HG03460 (cell line): Measurements from ENCODE around the gene SPDYE16.
"Not testable (repeated sequence)": the region's sequence is repeated elsewhere in the genome, so short reads cannot be mapped to it uniquely, and the experiment has no call there.

Experiments
- ATAC-seq: cut with Tn5 transposase; IDR thresholded peaks from one replicate; pipeline ENCODE4 v1.9.1; 2021; ENCODE audit not compliant: unreplicated experiment

The SPDYE16 gene

DNA sequence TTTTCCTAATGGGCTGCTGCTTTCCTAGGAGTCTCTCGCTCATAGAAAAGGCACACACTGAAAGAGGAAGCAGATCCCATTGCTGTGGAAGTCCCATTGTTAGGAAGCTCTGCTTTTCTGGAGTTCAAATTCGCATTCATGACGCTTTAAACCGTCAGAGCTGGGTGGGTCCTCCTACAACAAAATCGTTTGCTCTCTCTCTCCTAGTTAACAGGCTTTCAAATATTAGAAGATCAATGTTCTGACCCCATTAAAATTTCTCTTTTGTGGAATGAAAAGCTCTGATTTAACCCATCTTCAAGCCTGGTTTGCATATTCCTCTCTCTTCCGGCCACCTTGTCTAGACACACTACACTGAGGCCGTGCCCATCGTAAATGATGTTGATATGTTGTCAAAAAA lies at the start of gene SPDYE16:
Gene SPDYE16, minus strand, starts transcription at position 101 of the 400 bp plus-strand sequence. CDS start 1,838 bp downstream, outside the sequence.
- ATAC-seq: not testable (repeated sequence)

GRCh38 chr7:76592694-76593093 lies 49.6 kb upstream of the SPDYE16 start:
- ATAC-seq: not testable (repeated sequence)

GRCh38 chr7:76591602-76592304 lies 48.7 kb upstream of the SPDYE16 start:
- ATAC-seq: not testable (repeated sequence)

DNA sequence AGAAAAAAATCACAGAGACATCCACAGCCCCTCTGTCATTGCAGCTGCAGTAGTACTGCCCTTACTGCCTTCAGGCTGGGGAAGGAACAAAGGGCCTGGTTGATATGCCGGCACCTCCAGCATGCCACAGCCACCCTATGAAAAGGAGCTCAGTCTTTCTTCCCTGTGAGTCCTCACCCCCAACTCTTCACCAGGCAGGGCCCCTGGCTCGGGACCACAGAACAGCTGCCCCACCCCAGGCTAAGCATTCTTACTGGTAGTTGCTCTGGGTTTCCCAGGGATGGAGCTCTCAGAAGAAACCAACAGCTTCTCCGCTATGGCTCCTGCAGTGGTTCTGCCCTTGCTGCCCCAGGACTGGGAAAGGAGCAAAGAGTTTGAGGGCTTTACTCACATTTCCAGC lies 47.9 kb upstream of the SPDYE16 start:
- not testable (repeated sequence) for ATAC-seq

DNA sequence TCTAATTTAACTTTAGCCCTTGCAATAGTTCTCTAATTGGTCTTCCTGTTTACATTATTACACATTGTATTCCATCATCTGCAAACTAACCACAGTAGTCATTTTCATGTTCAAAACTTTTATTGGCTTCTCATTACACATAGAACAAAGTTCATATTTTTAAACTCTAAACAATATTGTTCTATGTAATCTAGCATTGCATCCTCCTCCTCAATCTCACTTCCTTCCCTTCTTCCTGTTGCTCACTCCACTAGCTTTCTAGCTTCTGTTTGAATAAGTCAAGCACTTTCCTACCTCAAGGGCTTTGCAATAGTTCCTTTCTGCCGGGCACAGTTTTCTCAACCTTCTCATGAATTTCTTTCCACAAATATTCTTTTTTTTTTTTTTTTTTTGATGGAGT lies 45.5 kb upstream of the SPDYE16 start:
- ATAC-seq: not testable (repeated sequence)

DNA sequence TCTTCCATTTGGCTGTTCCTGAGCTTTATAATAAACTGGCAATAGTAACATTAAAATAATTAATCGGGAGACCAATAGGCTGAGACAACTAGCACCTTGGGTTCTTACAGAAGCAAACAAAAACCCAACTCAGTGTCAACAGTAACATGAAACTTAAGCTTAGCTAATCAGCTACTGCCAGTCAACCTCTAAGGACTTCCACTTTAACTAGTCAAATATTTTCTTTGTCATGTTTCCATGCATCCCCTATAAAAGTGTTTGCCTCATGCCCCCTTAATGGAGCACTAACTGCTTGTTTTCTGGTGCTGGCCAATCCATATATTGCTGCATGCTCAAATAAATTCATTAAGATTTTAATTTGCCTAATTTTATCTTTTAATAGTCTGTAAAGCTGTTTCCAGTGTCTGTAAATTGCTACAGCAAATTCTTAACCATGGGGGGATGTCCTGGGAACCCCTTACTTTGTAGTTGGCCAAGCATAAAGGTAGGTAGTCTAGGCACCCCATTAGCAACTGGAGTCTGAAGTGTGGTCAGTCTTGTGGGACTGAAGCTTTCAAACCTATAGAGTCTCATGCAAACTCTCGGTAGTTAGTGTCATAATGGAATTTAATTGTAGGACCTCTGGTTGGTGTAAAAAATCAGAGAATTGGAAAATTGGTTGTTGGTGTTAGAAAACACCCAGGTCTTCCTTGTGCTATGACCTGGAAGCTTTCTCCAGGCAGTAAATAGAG lies 43.7 kb upstream of the SPDYE16 start:
- not testable (repeated sequence) for ATAC-seq

DNA sequence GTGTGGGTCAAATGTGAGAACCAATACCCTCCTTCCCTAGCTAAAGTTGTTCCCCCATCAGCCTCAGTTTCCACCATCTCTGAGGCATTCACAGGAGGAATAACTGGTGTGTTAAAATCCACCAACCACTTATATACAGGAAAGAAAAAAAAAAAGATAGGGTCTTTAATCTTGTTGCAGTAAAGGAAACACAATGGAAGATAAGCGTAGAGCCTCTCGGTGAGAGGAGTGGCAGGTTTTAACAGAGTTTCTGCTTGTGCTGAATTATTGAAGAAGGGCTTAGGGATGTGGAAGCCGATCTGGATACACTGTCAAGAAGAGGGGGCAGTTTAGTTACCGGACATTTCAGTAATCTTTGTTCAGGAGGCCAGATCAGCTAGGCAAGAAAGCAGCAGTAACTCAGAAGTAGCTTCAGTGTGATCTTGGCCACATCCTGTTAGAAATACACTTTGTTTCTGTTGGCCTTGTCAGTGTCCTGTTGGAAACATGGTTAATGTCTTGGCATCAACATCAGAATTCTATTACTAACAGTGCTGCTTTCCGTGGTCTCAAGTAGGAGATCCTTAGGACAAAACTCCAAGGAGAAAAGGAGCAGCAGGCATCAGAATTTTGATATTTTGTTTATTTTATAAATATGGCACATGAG lies 40.7 kb upstream of the SPDYE16 start:
- not testable (repeated sequence) for ATAC-seq

DNA sequence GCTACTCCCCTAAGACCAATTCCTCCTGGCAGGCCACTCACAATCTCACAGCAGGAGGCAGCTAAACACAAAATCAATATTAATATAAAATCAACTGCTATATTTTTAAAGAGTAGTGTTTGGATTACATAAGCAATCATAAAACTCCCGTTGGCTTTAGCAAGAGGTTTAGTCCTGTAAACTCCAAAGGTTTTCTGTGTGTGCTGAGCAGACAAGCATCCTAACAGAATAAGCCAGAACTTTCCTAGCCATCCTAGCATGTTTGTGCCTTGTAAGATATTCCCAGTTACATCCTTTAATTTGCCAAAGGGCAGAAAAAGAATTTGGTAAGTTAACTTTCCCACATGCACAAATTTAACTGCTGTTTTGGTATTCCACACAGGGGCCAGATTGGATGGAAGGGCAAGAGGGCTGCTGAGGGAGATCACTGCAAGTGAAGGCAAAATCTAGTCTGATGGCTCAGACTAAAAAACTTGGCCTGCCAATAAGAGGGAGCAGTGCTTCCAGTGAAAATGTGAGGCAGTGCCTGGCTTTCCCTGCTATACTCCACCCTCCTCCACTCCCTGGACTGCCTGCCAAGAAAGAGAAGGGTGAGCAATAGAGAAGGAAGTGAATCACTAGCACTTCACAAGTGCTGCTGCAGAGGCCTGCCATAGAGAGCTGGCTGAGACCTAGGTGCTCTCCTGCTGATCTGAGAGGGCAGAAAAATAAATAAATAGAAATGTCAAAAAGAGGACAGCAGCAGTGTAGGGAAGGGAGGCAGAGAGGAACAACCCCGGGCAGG lies 39.9 kb upstream of the SPDYE16 start:
- ATAC-seq: not testable (repeated sequence)

DNA sequence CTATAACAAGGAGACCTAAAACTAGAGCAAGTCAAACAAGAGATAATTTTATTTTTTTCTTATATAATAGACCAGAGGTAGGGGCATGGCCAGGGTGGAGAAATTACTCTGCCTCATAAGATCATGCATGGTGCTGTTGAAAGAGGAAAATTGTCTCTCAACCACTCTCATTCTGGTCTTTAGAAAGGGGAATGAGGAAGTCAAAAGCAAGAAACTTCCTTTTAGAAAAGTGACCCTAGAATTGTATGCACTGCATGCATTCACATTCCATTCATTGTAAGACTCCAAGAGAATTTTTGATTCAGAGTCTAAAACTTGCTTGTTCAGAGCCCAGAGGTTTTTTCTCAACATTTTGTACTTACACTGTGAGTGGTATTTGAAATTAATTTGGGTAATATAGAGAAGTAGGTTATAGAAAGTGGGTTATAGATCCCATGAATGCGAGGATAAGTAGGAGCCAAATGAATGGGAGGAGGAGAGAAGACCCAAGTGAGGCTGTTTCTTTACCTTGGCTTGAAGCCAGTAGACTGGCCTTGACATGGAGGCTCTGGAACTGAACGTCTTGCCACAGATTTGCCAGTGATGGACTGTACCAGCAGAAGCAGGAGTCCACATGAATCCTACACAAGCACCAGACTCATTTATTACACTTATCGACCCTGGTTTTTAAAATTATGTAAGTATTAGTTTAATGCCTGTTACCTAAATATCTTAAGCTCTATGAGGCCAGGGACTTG lies 33.0 kb upstream of the SPDYE16 start:
- ATAC-seq: not testable (repeated sequence)

GRCh38 chr7:76575431-76575830 lies 32.3 kb upstream of the SPDYE16 start:
- not testable (repeated sequence) for ATAC-seq

DNA sequence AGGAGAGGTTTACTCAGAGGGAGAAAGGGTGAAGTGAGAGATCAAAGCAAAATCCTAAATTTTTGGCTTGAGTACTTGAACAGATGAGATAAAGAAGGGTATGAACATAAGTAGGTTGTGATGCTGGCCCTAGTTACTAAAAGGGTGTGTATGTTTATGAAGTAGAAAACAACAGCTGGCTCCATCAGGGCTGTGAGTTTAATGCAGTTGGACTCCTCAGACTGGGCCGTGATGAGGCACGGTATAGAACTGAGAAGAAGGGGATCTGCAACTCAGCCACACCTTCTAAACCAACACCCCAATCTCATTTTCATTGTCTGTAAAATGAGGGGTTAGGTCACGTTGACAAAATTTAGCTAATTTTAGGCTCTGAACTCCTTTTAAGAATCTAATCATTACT lies 29.2 kb upstream of the SPDYE16 start:
- not testable (repeated sequence) for ATAC-seq

DNA sequence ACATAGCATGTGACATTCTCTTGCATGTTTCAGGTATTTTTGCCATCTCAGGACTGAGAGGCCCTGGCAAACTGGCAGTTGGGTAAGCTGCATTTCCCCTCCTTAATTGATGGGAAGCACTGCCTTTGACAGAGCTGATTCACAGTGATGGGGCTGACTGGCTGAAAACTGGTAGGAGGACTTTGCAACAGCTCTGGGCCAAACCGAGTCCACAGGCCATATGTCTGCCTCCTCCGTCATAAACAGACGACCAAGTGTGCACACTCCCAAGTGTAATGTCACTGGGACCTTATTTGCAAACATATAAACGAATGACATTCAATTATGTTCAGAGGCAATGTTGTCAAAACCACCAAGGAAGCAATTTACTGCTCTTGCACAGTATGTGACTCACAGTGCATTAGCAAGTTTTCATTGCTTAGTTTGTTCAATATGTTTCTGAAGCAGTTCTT lies 27.3 kb upstream of the SPDYE16 start:
- ATAC-seq: not testable (repeated sequence)

DNA sequence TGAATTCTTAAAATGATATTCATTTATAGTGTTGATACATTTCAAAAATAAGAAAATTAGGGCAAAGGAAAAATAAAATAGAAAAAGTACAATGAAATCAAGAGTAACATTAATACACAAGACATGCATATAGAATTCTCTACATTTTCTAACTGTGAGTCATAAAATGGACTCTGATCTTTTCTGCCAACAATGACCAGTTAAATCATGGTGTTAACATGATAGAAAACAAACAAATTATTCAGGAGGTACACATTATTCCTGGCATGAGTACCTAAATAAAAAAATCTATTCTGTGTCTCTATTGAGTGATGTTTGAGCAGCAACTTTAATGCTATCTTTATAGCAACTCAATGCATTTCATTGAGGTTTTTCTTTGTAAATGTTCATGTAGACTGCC lies 25.6 kb upstream of the SPDYE16 start:
- ATAC-seq: not testable (repeated sequence)

DNA sequence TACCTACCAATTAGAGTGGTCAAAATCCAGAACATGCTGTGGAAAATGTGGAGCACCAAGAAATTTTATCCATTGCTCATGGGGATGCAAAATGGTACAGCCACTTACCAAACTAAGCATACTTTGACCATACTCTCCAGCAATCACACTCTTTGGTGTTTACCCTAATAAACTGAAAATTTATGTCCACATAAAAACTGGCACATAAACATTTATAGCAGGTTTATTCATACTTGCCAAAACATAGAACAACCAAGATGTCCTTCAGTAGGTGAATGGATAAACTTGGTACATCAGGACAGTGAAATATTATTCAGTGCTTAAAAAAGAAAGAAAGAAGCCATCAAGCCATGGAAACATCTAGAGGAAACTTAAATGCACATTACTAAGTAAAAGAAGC lies 24.7 kb upstream of the SPDYE16 start:
- ATAC-seq: not testable (repeated sequence)

GRCh38 chr7:76567311-76567710 lies 24.2 kb upstream of the SPDYE16 start:
- not testable (repeated sequence) for ATAC-seq

- ATAC-seq: not testable (repeated sequence)
Measured at GRCh38 chr7:76565001-76565400, 21.9 kb upstream of the SPDYE16 start.

GRCh38 chr7:76561342-76561741 lies 18.2 kb upstream of the SPDYE16 start:
- ATAC-seq: not testable (repeated sequence)

- not testable (repeated sequence) for ATAC-seq
Measured at GRCh38 chr7:76560157-76560556, 17.1 kb upstream of the SPDYE16 start.

GRCh38 chr7:76559685-76560084 lies 16.6 kb upstream of the SPDYE16 start:
- ATAC-seq: not testable (repeated sequence)

GRCh38 chr7:76551992-76552391 lies 8.9 kb upstream of the SPDYE16 start:
- ATAC-seq: not testable (repeated sequence)
